Activated CD4-positive, alpha-beta T cell treated with anti-CD3 and anti-CD28 coated beads for 24 hours (primary cell): Measurements from ENCODE around the gene ZNF276.

Source experiments
- DNase-seq, 2 donors: peaks; one replicate each; pipeline ENCODE4 v3.0.0-alpha.2; 2020; ENCODE audit warnings: low read depth in 2 of 2

ZNF276 gene

DNA sequence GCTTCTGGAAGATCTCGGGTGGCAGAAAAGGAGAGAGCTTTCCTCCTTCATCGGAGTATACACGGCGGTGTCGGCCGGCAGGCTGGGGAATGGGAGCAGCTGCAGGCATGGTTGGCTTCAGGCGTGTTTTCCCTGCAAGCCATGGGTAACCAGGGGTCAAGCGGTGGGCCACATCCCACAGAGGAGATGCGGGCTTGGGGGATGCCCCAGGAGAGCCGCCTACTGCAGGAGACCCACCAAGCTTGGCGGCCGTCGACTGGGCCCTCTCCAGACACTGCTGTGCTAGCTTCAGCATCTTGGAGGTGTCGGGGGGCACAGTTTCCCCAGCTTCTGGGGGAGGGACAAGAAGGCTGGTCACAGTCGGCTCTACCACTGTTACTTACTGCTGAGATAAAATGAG, 4.8 kb upstream of the ZNF276 start:
- DNase-seq, result no peak

- DNase-seq, result no peak
Observed at GRCh38 chr16:89716916-89717687, 4.2 kb upstream of the ZNF276 start.

DNA sequence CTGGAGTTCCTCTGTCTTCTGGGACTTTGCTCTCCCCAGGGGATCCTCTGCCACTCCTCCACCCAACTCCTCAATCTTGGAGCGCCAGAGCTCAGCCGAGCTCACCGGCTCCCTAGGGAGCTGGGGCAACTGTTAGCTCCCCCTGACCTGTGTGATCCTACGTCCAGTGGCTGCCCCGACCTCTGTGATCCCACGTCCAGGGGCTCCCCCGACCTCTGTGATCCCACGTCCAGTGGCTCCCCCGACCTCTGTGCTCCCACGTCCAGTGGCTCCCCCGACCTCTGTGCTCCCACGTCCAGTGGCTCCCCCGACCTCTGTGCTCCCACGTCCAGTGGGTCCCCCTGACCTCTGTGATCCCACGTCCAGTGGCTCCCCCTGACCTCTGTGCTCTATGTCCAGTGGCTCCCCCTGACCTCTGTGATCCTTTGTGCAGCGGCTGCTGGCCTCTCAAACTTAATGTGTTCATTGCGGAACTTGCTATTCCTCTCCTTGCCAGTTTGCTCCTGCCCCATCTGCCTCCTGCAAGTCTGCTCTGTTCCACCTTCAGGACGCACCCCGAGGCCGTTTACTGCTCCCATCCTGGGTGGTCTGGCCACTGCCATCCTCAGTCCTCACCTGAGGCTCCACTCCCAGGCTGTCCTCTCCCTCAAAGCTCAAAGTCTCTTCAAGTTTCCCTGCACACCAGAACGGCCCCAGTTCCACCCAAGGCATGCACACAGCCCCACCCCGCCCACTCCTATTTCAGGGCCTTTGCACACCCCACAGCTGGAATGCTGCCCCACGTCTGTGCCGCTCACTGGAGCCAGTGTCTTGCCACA, 3.4 kb upstream of the ZNF276 start:
- DNase-seq, result no peak

- no peak for DNase-seq
Observed at GRCh38 chr16:89720551-89720812, 855 bp upstream of the ZNF276 start.

- peak; percentile 66 to 68 for DNase-seq
Observed at GRCh38 chr16:89721546-89722391, 432 bp downstream of the ZNF276 start.

DNA sequence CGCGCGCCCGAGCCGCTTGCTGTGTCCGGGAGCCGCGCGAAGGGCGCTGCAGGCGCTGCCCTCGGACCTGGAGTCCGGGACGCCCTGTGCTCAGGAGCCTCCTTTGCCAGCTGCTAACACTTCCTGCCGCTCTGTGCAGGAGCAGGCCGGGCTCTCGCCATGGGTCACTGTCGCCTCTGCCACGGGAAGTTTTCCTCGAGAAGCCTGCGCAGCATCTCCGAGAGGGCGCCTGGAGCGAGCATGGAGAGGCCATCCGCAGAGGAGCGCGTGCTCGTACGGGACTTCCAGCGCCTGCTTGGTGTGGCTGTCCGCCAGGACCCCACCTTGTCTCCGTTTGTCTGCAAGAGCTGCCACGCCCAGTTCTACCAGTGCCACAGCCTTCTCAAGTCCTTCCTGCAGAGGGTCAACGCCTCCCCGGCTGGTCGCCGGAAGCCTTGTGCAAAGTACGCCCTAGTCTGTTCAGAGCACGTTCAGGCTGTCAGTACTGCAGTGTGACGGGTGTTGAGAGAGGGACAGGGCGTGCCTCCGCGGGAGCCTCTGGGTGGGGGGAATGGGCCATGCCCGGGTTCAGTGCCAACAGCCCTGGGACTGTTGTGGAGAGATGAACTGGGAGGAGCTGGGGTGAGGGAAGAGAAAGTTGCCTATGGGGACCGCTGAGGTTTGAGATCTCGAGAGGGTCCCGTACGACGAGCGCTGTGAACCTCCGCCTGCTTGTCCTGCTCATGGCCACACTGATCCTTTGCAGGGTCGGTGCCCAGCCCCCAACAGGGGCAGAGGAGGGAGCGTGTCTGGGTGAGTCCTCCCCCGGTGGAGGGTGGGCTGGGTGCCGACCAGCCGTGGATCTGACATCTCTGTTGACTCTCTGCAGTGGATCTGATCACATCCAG, 1.3 kb downstream of the ZNF276 start:
- DNase-seq, result no peak

- no peak for DNase-seq
Observed at GRCh38 chr16:89723279-89724250, 2.2 kb downstream of the ZNF276 start.

GRCh38 chr16:89727406-89728120, 6.2 kb downstream of the ZNF276 start:
- no peak for DNase-seq

DNA sequence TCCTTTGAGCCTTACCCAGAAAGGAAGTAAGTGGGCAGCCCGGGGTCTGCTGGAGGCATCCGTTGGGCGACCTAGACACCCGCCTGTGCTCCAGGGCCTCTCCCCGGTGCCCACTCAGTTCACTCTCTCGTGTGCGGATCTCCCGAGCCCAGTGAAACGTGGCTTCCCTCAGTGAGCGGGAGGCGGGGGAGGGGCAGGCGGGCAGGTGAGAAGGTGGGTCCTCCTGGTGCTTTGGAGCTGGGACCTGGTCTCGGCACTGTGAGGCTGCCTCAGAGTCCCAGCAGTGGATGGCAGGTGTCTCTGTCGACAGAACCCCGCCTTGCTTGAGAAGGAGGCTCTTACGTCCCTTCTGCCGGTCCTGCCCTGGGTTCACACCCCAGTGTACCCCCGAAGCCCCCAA, 8.0 kb downstream of the ZNF276 start:
- no peak for DNase-seq

- DNase-seq, result no peak
Observed at GRCh38 chr16:89729863-89730593, 8.7 kb downstream of the ZNF276 start.

GRCh38 chr16:89730610-89731234, 9.4 kb downstream of the ZNF276 start:
- DNase-seq, result no peak

GRCh38 chr16:89732142-89732917, 11.0 kb downstream of the ZNF276 start:
- DNase-seq, result no peak

DNA sequence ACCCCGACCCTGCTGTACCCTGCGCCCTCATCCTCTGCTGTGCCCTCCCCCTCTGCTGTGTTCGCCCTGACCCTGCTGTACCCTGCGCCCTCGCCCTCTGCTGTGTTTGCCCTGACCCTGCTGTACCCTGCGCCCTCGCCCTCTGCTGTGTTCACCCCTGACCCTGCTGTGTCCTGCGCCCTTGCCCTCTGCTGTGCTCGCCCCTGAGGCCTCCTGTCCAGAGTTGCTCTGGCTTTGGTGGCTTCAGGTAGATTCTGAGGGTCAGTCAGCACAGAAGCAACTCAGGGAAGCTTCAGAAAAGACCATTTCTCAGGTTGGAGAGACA, 11.5 kb downstream of the ZNF276 start:
- no peak for DNase-seq

DNA sequence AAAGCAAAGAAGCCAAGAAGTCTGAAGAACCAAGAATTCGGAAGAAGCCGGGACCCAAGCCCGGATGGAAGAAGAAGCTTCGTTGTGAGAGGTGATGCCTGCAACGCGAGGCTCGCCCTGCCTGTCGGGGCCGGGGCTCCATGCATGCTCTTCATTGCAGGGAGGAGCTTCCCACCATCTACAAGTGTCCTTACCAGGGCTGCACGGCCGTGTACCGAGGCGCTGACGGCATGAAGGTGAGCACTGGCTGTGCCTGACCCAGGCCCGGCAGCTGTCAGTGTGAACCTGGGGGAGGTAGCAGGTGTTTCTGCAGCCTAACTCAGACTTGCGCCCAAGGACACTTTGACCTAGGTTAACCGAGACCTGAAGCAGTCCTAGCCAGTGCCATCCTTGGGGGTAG, 12.0 kb downstream of the ZNF276 start:
- DNase-seq, result no peak

- no peak for DNase-seq
Observed at GRCh38 chr16:89733792-89734191, 12.5 kb downstream of the ZNF276 start.

GRCh38 chr16:89736554-89736953, 15.2 kb downstream of the ZNF276 start:
- no peak for DNase-seq

- no peak for DNase-seq
Observed at GRCh38 chr16:89737341-89738071, 16.2 kb downstream of the ZNF276 start.
